SU-DHL-6 (cell line): ENCODE data around the gene WWP2.

Source experiments
- H2AFZ ChIP-seq: fragments of 200-600 bp; sonication (generic); 2 replicates; pipeline ENCODE4 v1.6.1; 2014; ENCODE audit warnings: low read depth, mild to moderate bottlenecking, moderate library complexity, mixed read lengths, antibody characterized with exemption, low read length; ENCODE audit not compliant: severe bottlenecking
- H3F3A ChIP-seq: fragments of 200-600 bp; shearing (Covaris generic); 2 replicates; pipeline ENCODE4 v1.6.0; 2016; ENCODE audit warnings: antibody characterized with exemption, mild to moderate bottlenecking; ENCODE audit not compliant: insufficient read depth
- H3K27ac ChIP-seq: fragments of 200-600 bp; sonication (generic); 2 replicates; pipeline ENCODE4 v1.5.1; 2016; ENCODE audit warnings: low read depth, mild to moderate bottlenecking, low read length, moderate library complexity, mixed read lengths
- H3K27me3 ChIP-seq: fragments of 200-600 bp; sonication (generic), shearing (Covaris generic); 2 replicates; pipeline ENCODE4 v1.6.0; 2014; ENCODE audit warnings: mild to moderate bottlenecking, low read length
- H3K36me3 ChIP-seq: fragments of 200-600 bp; sonication (generic); 2 replicates; pipeline ENCODE4 v1.6.1; 2014; ENCODE audit warnings: mild to moderate bottlenecking, low read length, mixed read lengths
- H3K4me2 ChIP-seq: fragments of 300-600, 200-600 bp; shearing (Covaris generic), sonication (generic); 2 replicates; pipeline ENCODE4 v1.6.0; 2014; ENCODE audit warnings: low read length, low read depth, mild to moderate bottlenecking; ENCODE audit not compliant: poor library complexity, severe bottlenecking
- H3K4me3 ChIP-seq: fragments of 200-600 bp; sonication (generic); 2 replicates; pipeline ENCODE4 v1.5.1; 2014; ENCODE audit warnings: antibody characterized with exemption, low read length, mild to moderate bottlenecking, mixed read lengths; ENCODE audit not compliant: insufficient read depth, poor library complexity, severe bottlenecking
- H3K79me2 ChIP-seq: fragments of 200-600 bp; sonication (generic); 2 replicates; pipeline ENCODE4 v1.6.1; 2014; ENCODE audit warnings: mild to moderate bottlenecking, low read length, moderate library complexity; ENCODE audit not compliant: insufficient read depth
- H3K9ac ChIP-seq: fragments of 200-600 bp; sonication (generic); 2 replicates; pipeline ENCODE4 v1.7.0; 2014; ENCODE audit warnings: mild to moderate bottlenecking, low read length
- H3K9me2 ChIP-seq: fragments of 200-600 bp; sonication (generic); replicated peaks from 2 replicates; pipeline ENCODE4 v1.6.1; 2014; ENCODE audit warnings: low read length; ENCODE audit not compliant: insufficient read depth
- H3K9me3 ChIP-seq: fragments of 200-600 bp; sonication (generic); 2 replicates; pipeline ENCODE4 v1.6.1; 2014; ENCODE audit warnings: low read length, mixed read lengths; ENCODE audit not compliant: insufficient read depth
- H4K20me1 ChIP-seq: fragments of 200-600 bp; sonication (generic); 2 replicates; pipeline ENCODE4 v1.6.1; 2014; ENCODE audit warnings: low read depth, mild to moderate bottlenecking, antibody characterized with exemption, low read length, moderate library complexity, mixed read lengths
- CTCF ChIP-seq: fragments of 200-600 bp; sonication (generic); IDR thresholded peaks from one replicate; pipeline ENCODE4 v1.5.1; 2017; ENCODE audit warnings: antibody characterized with exemption, mild to moderate bottlenecking, low read length, moderate library complexity; ENCODE audit not compliant: insufficient read depth, poor library complexity, severe bottlenecking
- EZH2phosphoT487 ChIP-seq: fragments of 200-600 bp; sonication (generic), shearing (Covaris generic); conservative IDR thresholded peaks from 2 replicates; pipeline ENCODE4 v1.6.1; 2018; ENCODE audit warnings: mild to moderate bottlenecking, antibody characterized with exemption, low read length, moderate library complexity, mixed read lengths

WWP2 gene

GRCh38 chr16:69834807-69835466, 72.8 kb downstream of the WWP2 start:
- Histone ChIP-seq H3K27ac (no peak overlapping the region), H3K27me3 (no peaks in the 10 kb centered on the region), H3K9ac (no peak overlapping the region), H3K9me2 (no peaks in the 10 kb centered on the region), H3F3A (no peaks in the 10 kb centered on the region), H3K9me3 (no peaks in the 10 kb centered on the region), H2AFZ (no peak overlapping the region), H3K36me3 (no peaks in the 10 kb centered on the region), H4K20me1 (no peaks in the 10 kb centered on the region), H3K79me2 (no peaks in the 10 kb centered on the region), H3K4me2 (no peak overlapping the region), H3K4me3 (no peak overlapping the region)
- no peak for TF ChIP-seq CTCF
- no peak for TF ChIP-seq EZH2phosphoT487

- no peak for TF ChIP-seq EZH2phosphoT487
- TF ChIP-seq CTCF: no peak
- no peak overlapping the region for H3K9ac ChIP-seq
- no peaks in the 10 kb centered on the region for H3F3A ChIP-seq
- no peaks in the 10 kb centered on the region for H3K36me3 ChIP-seq
- H3K27me3 ChIP-seq: no peaks in the 10 kb centered on the region
- H3K27ac ChIP-seq: no peak overlapping the region
- no peaks in the 10 kb centered on the region for H3K9me3 ChIP-seq
- no peaks in the 10 kb centered on the region for H4K20me1 ChIP-seq
- H3K4me3 ChIP-seq: no peak overlapping the region
- no peaks in the 10 kb centered on the region for H3K79me2 ChIP-seq
- H2AFZ ChIP-seq: no peak overlapping the region
- no peaks in the 10 kb centered on the region for H3K9me2 ChIP-seq
- no peak overlapping the region for H3K4me2 ChIP-seq
Observed at GRCh38 chr16:69836257-69836656, 74.1 kb downstream of the WWP2 start.

- Histone ChIP-seq H3F3A (no peaks in the 10 kb centered on the region), H3K27ac (no peak overlapping the region), H4K20me1 (no peaks in the 10 kb centered on the region), H3K27me3 (no peaks in the 10 kb centered on the region), H3K9ac (no peak overlapping the region), H2AFZ (no peak overlapping the region), H3K9me2 (no peaks in the 10 kb centered on the region), H3K79me2 (no peaks in the 10 kb centered on the region), H3K4me2 (no peak overlapping the region), H3K4me3 (no peak overlapping the region), H3K36me3 (no peaks in the 10 kb centered on the region), H3K9me3 (no peaks in the 10 kb centered on the region)
- TF ChIP-seq CTCF: no peak
- TF ChIP-seq EZH2phosphoT487: no peak
Observed at GRCh38 chr16:69837380-69837779, 75.2 kb downstream of the WWP2 start.
